Measurements from ENCODE around the gene CAB39. TPM values are rescaled to one million over a fixed set of nuclear protein-coding genes. Genes with fewer than 3 reads are reported as not detected.

Gene CAB39
- polyA plus RNA-seq, 3 donors = 33.1 to 53.8 (median 38.3) TPM

DNA sequence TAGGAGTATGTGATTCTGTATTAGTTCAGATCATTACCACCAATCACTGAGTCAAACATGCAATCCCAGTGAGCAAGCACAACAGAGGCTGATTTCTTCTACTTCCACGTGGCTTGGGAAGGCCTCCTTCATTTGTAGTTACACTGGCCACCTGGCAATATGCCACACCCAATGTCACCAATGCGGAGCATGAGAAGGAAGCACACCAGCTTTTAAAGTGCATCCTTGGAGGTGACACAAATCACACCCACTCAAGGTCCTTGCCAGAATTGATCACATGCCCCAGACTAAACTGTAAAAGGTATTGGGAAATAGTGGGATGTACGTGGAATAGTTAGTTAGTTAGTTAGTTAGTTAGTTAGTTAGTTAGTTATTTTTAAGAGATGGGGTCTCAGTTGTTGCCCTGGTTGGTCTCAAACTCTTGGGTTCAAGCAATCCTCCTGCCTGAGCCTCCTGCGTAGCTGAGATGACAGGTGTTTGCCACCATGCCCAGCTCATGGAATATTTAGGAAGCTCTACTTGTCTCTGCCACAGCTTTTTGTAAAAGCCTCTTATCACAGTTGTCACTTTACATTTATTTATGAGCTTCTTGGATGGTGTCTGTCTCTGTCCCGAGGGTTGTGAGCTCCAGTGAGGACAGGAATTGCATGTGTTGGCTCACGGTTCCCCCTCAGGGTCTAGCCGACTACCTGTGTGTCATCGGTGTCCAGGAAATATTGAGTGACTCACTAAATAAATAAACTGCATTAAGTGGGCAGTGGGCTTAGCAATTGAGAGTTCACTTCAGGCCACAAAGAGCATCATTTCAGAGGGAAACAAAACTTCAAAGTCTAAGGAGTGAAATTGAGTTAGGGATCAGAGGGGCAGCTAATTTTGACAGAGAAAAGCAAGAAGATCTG is 28.1 kb upstream of the CAB39 start:
- no peak for DNase-seq
- Histone ChIP-seq H3K4me2 (replicated peaks; ENCODE audit: extremely low read depth, low read length, poor library complexity, severe bottlenecking) (no peak overlapping the region), H3K4me1 (ENCODE audit: control insufficient read depth in 1 of 2, insufficient read depth in 2 of 2, low read length in 2 of 2) (peaks cover 8 to 21% of the 10 kb centered on the region in 2 donors), H3K27ac (ENCODE audit: low read depth in 1 of 2, low read length in 2 of 2) (no peak overlapping the region), H3K36me3 (replicated peaks in 1 of 2; ENCODE audit: control insufficient read depth in 1 of 2, insufficient read depth in 2 of 2, low read length in 2 of 2) (no peaks in the 10 kb centered on the region), H3K9ac (ENCODE audit: insufficient read depth, low read length, poor library complexity, severe bottlenecking) (no peak overlapping the region), H3K9me3 (replicated peaks in 1 of 2; ENCODE audit: control insufficient read depth in 1 of 2, insufficient read depth in 1 of 2, low read length in 2 of 2) (no peaks in the 10 kb centered on the region), H2AFZ (ENCODE audit: insufficient read depth, low read depth, low read length, poor library complexity, severe bottlenecking) (no peak overlapping the region), H3K4me3 (replicated peaks in 1 of 3; ENCODE audit: low read depth in 2 of 3, low read length in 3 of 3) (no peak overlapping the region), H4K20me1 (ENCODE audit: insufficient read depth, low read length) (no peaks in the 10 kb centered on the region), H3K27me3 (ENCODE audit: control insufficient read depth in 2 of 2, insufficient read depth in 2 of 2, low read length in 2 of 2) (no peaks in the 10 kb centered on the region), H3K79me2 (ENCODE audit: insufficient read depth, low read length) (no peaks in the 10 kb centered on the region)
- Mint-ChIP-seq H3K27ac (no peak overlapping the region), H3K4me3 (no peak overlapping the region), H3K9me3 (peaks cover 0 to 11% (median 0%) of the 10 kb centered on the region in 7 donors), H3K27me3 (ENCODE audit: low read depth in 3 of 3) (peaks cover 0 to 11% (median 5%) of the 10 kb centered on the region in 3 donors), H3K36me3 (peaks cover 0 to 5% of the 10 kb centered on the region in 2 donors), H3K4me1 (peaks cover 32% of the 10 kb centered on the region)
- 63% methylated on average over 2 of the region's 8 CpGs for WGBS (ENCODE audit: insufficient coverage)
- TF ChIP-seq, protein P1, sequence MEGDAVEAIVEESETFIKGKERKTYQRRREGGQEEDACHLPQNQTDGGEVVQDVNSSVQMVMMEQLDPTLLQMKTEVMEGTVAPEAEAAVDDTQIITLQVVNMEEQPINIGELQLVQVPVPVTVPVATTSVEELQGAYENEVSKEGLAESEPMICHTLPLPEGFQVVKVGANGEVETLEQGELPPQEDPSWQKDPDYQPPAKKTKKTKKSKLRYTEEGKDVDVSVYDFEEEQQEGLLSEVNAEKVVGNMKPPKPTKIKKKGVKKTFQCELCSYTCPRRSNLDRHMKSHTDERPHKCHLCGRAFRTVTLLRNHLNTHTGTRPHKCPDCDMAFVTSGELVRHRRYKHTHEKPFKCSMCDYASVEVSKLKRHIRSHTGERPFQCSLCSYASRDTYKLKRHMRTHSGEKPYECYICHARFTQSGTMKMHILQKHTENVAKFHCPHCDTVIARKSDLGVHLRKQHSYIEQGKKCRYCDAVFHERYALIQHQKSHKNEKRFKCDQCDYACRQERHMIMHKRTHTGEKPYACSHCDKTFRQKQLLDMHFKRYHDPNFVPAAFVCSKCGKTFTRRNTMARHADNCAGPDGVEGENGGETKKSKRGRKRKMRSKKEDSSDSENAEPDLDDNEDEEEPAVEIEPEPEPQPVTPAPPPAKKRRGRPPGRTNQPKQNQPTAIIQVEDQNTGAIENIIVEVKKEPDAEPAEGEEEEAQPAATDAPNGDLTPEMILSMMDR (IDR thresholded peaks at IDR 0.05) = no peak
- intact Hi-C loops (cut with micrococcal nuclease) = no loop called here

- no peak overlapping the region for H3K27ac ChIP-seq (ENCODE audit: low read depth in 1 of 2, low read length in 2 of 2)
- H3K4me3 ChIP-seq (replicated peaks in 1 of 3; ENCODE audit: low read depth in 2 of 3, low read length in 3 of 3) = no peak overlapping the region
- H4K20me1 ChIP-seq (ENCODE audit: insufficient read depth, low read length) = no peaks in the 10 kb centered on the region
- Mint-ChIP-seq H3K4me3 (peak overlapping the region in 1 of 2 donors; percentile 40), H3K4me1 (peaks cover 34% of the 10 kb centered on the region), H3K27me3 (ENCODE audit: low read depth in 3 of 3) (peaks cover 0 to 11% (median 5%) of the 10 kb centered on the region in 3 donors), H3K36me3 (peaks cover 0 to 5% of the 10 kb centered on the region in 2 donors), H3K27ac (no peak overlapping the region), H3K9me3 (peaks cover 0 to 11% (median 0%) of the 10 kb centered on the region in 7 donors)
- H3K79me2 ChIP-seq (ENCODE audit: insufficient read depth, low read length) = no peaks in the 10 kb centered on the region
- no CpG with 5 or more reads among the region's 6 CpGs for WGBS (ENCODE audit: insufficient coverage)
- no peak for DNase-seq
- intact Hi-C loops (cut with micrococcal nuclease) = no loop called here
- H2AFZ ChIP-seq (ENCODE audit: insufficient read depth, low read depth, low read length, poor library complexity, severe bottlenecking) = no peak overlapping the region
- no peak overlapping the region for H3K9ac ChIP-seq (ENCODE audit: insufficient read depth, low read length, poor library complexity, severe bottlenecking)
- H3K4me2 ChIP-seq (replicated peaks; ENCODE audit: extremely low read depth, low read length, poor library complexity, severe bottlenecking) = no peak overlapping the region
- H3K4me1 ChIP-seq (ENCODE audit: control insufficient read depth in 1 of 2, insufficient read depth in 2 of 2, low read length in 2 of 2) = peaks cover 5 to 15% of the 10 kb centered on the region in 2 donors
- TF ChIP-seq, protein P1 (IDR thresholded peaks at IDR 0.05) = no peak
- no peaks in the 10 kb centered on the region for H3K9me3 ChIP-seq (replicated peaks in 1 of 2; ENCODE audit: control insufficient read depth in 1 of 2, insufficient read depth in 1 of 2, low read length in 2 of 2)
- no peaks in the 10 kb centered on the region for H3K36me3 ChIP-seq (replicated peaks in 1 of 2; ENCODE audit: control insufficient read depth in 1 of 2, insufficient read depth in 2 of 2, low read length in 2 of 2)
- no peaks in the 10 kb centered on the region for H3K27me3 ChIP-seq (ENCODE audit: control insufficient read depth in 2 of 2, insufficient read depth in 2 of 2, low read length in 2 of 2)
These were observed 27.5 kb upstream of the CAB39 start for GRCh38 chr2:230685178-230685577.
